GM10266 (cell line): Measurements from ENCODE around the gene ZNF274.

Experiments used
- DNase-seq: peaks from one replicate; pipeline ENCODE4 v3.0.0; 2012; ENCODE audit errors: extremely low spot score
- TF ChIP-seq, protein P1 (sequence below): IDR thresholded peaks from 2 replicates; pipeline ENCODE4 v1.5.1; 2012; ENCODE audit warnings: mild to moderate bottlenecking, low read depth; ENCODE audit not compliant: control insufficient read depth, insufficient read depth; ENCODE audit errors: missing control alignments

ZNF274 gene

DNA sequence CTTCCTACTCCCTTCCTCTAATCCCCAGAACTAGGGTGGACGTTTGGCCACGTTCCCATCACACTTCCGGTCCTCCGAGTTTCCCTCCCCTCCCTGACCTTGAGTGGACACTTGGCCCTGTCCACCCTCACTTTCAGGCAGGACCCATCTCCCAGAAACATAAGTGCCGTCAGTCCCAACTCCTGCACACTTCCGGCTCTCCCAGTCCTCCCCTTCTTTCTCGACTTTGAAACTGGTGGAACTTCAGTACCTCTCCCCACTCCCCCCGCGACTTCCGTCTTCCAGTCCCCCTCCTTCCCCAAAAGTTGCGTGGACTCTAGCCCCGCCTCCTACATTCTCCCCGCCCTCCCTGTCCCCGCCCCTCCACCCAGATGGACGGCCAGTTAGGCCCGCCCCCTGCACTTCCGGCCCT, 278 bp upstream of the ZNF274 start:
- DNase-seq: peak; percentile 94
- TF ChIP-seq, protein P1, sequence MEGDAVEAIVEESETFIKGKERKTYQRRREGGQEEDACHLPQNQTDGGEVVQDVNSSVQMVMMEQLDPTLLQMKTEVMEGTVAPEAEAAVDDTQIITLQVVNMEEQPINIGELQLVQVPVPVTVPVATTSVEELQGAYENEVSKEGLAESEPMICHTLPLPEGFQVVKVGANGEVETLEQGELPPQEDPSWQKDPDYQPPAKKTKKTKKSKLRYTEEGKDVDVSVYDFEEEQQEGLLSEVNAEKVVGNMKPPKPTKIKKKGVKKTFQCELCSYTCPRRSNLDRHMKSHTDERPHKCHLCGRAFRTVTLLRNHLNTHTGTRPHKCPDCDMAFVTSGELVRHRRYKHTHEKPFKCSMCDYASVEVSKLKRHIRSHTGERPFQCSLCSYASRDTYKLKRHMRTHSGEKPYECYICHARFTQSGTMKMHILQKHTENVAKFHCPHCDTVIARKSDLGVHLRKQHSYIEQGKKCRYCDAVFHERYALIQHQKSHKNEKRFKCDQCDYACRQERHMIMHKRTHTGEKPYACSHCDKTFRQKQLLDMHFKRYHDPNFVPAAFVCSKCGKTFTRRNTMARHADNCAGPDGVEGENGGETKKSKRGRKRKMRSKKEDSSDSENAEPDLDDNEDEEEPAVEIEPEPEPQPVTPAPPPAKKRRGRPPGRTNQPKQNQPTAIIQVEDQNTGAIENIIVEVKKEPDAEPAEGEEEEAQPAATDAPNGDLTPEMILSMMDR: no peak

DNA sequence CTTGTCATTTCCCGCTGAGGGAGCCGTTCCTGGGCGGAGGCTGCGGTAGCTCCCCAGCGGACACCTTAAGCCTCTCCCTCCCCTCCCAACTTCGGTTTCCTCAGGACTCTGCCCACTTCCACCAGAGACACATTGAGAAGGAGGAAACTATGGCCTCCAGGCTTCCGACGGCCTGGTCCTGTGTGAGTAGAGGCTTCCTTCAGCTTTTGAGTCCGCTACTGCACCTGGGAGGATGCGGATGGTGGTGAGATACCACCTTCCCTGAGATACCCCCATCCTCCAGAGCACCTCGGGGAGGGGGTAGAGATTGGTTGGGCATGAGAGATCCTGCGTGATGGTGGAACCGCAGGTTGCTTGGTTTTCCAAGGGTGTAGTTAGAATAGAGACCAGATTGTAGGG, 955 bp downstream of the ZNF274 start:
- DNase-seq: no peak
- TF ChIP-seq, protein P1: no peak

DNA sequence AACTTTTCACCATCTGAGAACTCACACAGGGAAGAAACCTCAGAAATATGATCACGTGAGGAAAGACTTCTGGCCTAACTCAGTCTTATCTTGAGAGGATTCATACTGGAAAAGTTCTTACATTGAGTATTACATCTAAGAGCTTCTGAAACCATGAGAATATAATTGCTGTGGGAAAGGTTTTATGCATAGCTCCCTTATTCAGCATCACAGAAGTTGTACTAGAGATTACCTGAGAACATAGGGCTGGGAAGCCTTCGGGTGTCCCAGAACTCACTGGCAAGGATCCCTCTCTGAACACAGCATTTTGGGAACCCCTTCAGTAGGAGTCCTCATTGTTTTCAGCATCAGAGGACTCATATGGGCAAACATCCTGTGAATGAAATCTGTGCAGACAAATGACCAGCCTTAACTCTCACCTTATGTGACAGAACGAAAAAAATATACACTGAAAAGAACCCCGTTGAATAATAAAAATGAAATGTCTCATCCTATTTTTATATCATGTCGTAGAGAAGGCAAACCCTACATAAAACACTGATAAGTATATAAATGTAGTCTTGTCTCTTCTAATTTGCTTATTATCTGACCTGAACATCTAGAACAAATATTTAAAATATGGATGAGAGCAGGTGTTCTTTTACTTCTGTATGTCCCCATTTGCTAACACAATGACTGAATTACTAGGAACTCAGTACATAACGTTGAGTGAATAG, 14.2 kb downstream of the ZNF274 start:
- TF ChIP-seq, protein P1: no peak
- DNase-seq: no peak

DNA sequence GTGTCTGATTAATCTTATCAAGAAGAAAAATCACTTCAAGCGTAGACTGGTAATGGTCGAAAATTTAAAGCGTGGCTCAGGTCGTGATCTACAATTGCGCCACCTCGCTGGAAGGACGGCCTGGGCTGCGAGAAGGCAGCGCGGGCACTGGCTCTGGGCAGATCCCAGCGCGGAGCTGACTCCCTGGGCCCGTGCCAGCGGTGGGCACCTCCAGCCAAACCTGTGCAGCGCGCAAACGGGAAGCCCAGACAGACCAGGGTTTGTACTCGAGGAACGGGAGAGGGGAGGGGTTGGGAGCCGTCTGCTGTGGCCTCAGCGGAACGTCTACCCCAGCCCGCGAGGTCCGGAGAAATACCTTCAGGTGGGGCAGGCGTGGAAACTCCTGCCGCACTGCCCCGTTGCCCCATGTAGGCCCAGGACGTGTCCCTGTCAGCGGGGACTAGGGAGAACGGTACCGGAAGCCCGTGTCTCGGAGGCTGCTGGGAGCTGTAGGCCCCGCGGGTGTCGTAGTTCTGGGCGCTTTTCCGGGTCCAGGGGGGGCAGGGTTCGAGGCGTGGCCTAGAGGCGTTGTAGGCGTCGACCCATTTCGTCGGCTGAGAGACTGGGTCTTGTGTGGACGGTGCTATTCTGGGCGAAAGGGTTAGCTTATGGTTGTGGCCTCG, 21.1 kb downstream of the ZNF274 start:
- no peak for DNase-seq

DNA sequence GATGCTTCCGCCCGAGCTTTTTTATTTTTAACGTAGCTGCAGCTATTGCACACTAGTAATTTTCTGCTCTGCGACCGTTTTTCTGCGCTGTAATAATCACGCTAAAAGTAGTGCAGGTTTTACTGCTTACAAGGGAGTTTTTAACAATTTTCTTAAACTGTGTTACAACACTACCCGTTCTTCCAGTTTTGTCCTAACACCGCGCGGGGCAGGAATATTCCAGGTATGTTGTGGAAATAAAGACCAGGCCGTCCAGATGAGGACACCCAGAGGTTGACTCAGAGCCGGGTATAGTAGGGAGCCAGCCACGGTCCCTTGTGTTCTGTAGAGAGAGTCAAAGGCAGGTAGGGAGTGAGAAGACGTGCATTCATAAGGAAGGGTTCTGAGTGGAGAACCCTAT, 21.7 kb downstream of the ZNF274 start:
- no peak for DNase-seq
- TF ChIP-seq, protein P1: no peak

More for the DNA sequence above, 21.1 kb downstream of the ZNF274 start:
- TF ChIP-seq, protein P1: no peak

DNA sequence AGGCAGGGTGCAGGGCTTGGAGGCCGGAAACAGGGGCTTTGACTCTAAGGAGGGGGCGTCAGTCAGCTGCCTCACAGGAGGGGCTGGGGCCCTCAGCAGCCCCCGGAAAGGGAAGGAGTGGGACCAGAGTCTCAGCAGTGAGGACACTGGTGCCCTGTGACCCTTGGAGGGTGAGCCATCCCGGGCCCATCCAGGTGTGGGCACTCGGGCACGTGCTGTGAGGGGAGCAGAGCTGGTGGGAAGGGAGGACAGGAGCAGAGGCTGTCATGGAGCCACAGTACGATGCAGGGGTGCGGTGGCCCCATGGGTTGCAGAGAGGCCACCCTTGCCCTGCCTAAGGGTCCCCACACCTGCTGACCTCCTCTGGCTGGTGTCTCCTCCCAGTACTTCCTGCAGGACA, 26.7 kb downstream of the ZNF274 start:
- no peak for DNase-seq

More for the DNA sequence above, 26.7 kb downstream of the ZNF274 start:
- TF ChIP-seq, protein P1: no peak
